HepG2 (cell line): Measurements from ENCODE around the gene SPAG5. TPM values are rescaled to one million over a fixed set of nuclear protein-coding genes. Genes with fewer than 3 reads are reported as not detected.

Source experiments
- ATAC-seq: fragments of 200-7000 bp; cut with Tn5 transposase; 3 replicates; pipeline ENCODE4 v1.9.1; 2020; ENCODE audit warnings: mild to moderate bottlenecking, moderate library complexity
- BruUV-seq: library from RNA; stranded (reverse); fragments of 400-500 nt; replicated peaks from 2 replicates; lab custom pipeline; 2021; lab: Mats Ljungman, UMichigan
- CTCF ChIA-PET: fragments of 300-600 bp; formaldehyde crosslinking; extraction: SDS; loops from one replicate; lab custom pipeline; 2021; ENCODE audit warnings: low total read pairs, inconsistent platforms, low intra/inter-chr PET ratio; lab: Yijun Ruan, JAX
- POLR2A ChIA-PET: fragments of 350-600 bp; sonication (Branson Sonifier 250); formaldehyde crosslinking; loops from one replicate; lab custom pipeline; 2020; ENCODE audit warnings: antibody characterized with exemption, inconsistent platforms; lab: Yijun Ruan, JAX
- DNase-seq: peaks from one replicate; pipeline ENCODE4 v3.0.0-alpha.2; 2015; ENCODE audit warnings: low spot score
- FAIRE-seq: peaks from 3 replicates; lab custom pipeline; 2011; peaks lifted over from hg19 to GRCh38; lab: Jason Lieb, UNC
- H2AFZ ChIP-seq: one replicate; pipeline ENCODE4 v1.6.1; 2011; ENCODE audit warnings: low read length, inconsistent platforms
- H3K27ac ChIP-seq: fragments of 300-600 bp; 3 replicates; pipeline ENCODE4 v1.8.0; 2011; ENCODE audit warnings: mixed run types, mild to moderate bottlenecking, mixed read lengths, low read length, inconsistent platforms; ENCODE audit not compliant: insufficient read depth; ENCODE audit errors: extremely low read length
- H3K27me3 ChIP-seq, 2 experiments: fragments of 200-600 bp in 1 of 2; 2 replicates in 1 of 2; 3 replicates in 1 of 2; pipeline versions ENCODE4 v1.6.0 to v1.8.0; 2011; ENCODE audit warnings: low read length in 2 of 2, mild to moderate bottlenecking in 2 of 2, moderate library complexity in 2 of 2, inconsistent platforms in 1 of 2; ENCODE audit not compliant: insufficient read depth in 2 of 2, control insufficient read depth in 1 of 2
- H3K36me3 ChIP-seq, 2 experiments: fragments of 200-600 bp in 1 of 2; replicated peaks in 1 of 2; 2 replicates in 1 of 2; 3 replicates in 1 of 2; pipeline versions ENCODE4 v1.5.1 to v1.8.0; 2011; ENCODE audit warnings: low read length in 2 of 2, inconsistent platforms in 1 of 2; ENCODE audit not compliant: insufficient read depth in 2 of 2, control insufficient read depth in 1 of 2
- H3K4me1 ChIP-seq: 2 replicates; pipeline ENCODE4 v1.5.1; 2012; ENCODE audit warnings: low read length, inconsistent platforms; ENCODE audit not compliant: insufficient read depth
- H3K4me2 ChIP-seq: 2 replicates; pipeline ENCODE4 v1.6.0; 2011; ENCODE audit warnings: low read depth, low read length, inconsistent platforms
- H3K4me3 ChIP-seq, 3 experiments: fragments of 200-600 bp in 1 of 3; sonication (generic), shearing (Covaris generic) in 1 of 3; replicated peaks in 1 of 3; 2 replicates each; pipeline ENCODE4 v1.5.1; 2011 to 2016; ENCODE audit warnings: low read length in 3 of 3, inconsistent platforms in 2 of 3, low read depth in 2 of 3, mild to moderate bottlenecking in 2 of 3, control low read depth in 1 of 3, mixed read lengths in 1 of 3; ENCODE audit not compliant: insufficient read depth in 1 of 3
- H3K79me2 ChIP-seq: one replicate; pipeline ENCODE4 v1.6.1; 2011; ENCODE audit warnings: low read length, inconsistent platforms; ENCODE audit not compliant: insufficient read depth
- H3K9ac ChIP-seq: 2 replicates; pipeline ENCODE4 v1.6.0; 2011; ENCODE audit warnings: mild to moderate bottlenecking, low read depth, low read length, inconsistent platforms; ENCODE audit not compliant: insufficient read depth
- H3K9me3 ChIP-seq: 2 replicates; pipeline ENCODE4 v1.5.1; 2012; ENCODE audit warnings: mild to moderate bottlenecking, low read length
- H4K20me1 ChIP-seq: 2 replicates; pipeline ENCODE4 v1.6.0; 2011; ENCODE audit warnings: inconsistent platforms, mild to moderate bottlenecking, low read length, moderate library complexity; ENCODE audit not compliant: insufficient read depth
- KDM1A ChIP-seq: IDR thresholded peaks from 2 replicates; pipeline ENCODE4 v1.6.1; 2016; ENCODE audit warnings: missing compliant biosample characterization
- NFIC ChIP-seq: IDR thresholded peaks from 2 replicates; pipeline ENCODE4 v1.6.1; 2012; ENCODE audit warnings: mild to moderate bottlenecking, low read length, inconsistent platforms
- TRIM24 ChIP-seq: sonication (generic); formaldehyde crosslinking; IDR thresholded peaks from 2 replicates; pipeline ENCODE4 v1.8.0; 2022; ENCODE audit warnings: mild to moderate bottlenecking, missing genetic modification reagents
- ZBTB34 ChIP-seq: sonication (generic); formaldehyde crosslinking; IDR thresholded peaks from 2 replicates; pipeline ENCODE4 v1.8.0; 2022; ENCODE audit warnings: mild to moderate bottlenecking, missing genetic modification reagents
- ZNF451 ChIP-seq: sonication (generic); formaldehyde crosslinking; IDR thresholded peaks from 2 replicates; pipeline ENCODE4 v1.5.0; 2020; ENCODE audit warnings: mild to moderate bottlenecking, missing genetic modification reagents
- WGBS: methylation state at CpG from one replicate; pipeline ENCODE4 v1.1.6; 2017; ENCODE audit warnings: low lambda C conversion rate; 5-methylcytosine and 5-hydroxymethylcytosine counted together
- in situ Hi-C: cut with HindIII; loops from 2 replicates; pipeline ENCODE4 v1.10.0; 2017; ENCODE audit warnings: low pct_unique_long_range_greater_than_20kb; ENCODE audit not compliant: extremely low pct_ligation_motif_present
- intact Hi-C: fragments of 100-400 bp; cut with micrococcal nuclease; formaldehyde crosslinking; loops from one replicate; pipeline ENCODE4 v1.10.0; 2022; ENCODE audit not compliant: unreplicated experiment
- polyA plus RNA-seq, 8 experiments: library from polyadenylated mRNA; depleted of rRNA in 3 of 8; stranded (reverse) in 7 of 8; unstranded in 1 of 8; fragments of >200 nt; fragmentation: Illumina TruSeq in 4 of 8; extraction: Trizol in 4 of 8; gene quantifications; 2 replicates each; pipeline versions ENCODE4 v1.2.1 to v1.2.3, GENCODE V29; 2011 to 2016; ENCODE audit warnings: low read depth in 4 of 8, missing spikeins in 1 of 8, mixed read lengths in 1 of 8; ENCODE audit not compliant: insufficient read depth in 1 of 8
- total RNA-seq, 5 experiments: library from RNA; depleted of rRNA; stranded (reverse); fragments of >200 nt; fragmentation: Illumina TruSeq; extraction: Trizol; gene quantifications; 2 replicates each; pipeline ENCODE4 v1.2.3, GENCODE V29; 2016; ENCODE audit warnings: low read depth in 1 of 5
- TF ChIP-seq, protein P1 (sequence below): IDR thresholded peaks from 2 replicates; pipeline ENCODE4 v1.6.1; 2016

SPAG5 gene
- total and polyA plus RNA-seq, 2 of the 13 experiments (the other 11 are each of a cell fraction or from before 2014, with no cell fraction given), result 41.4 to 98.0 TPM

- BruUV-seq, result no TSS peak
- no peak overlapping the region for H3K4me3 ChIP-seq
- H3K9ac ChIP-seq, result no peak overlapping the region
- ATAC-seq (no peak), FAIRE-seq (no peak), DNase-seq (no peak)
- H3K36me3 ChIP-seq, result no peaks in the 10 kb centered on the region
- 15% methylated on average over 4 of the region's 12 CpGs for WGBS
- no peaks in the 10 kb centered on the region for H3K79me2 ChIP-seq
- H3K4me1 ChIP-seq, result peaks cover 6% of the 10 kb centered on the region
- ChIA-PET CTCF (no interaction called here), POLR2A (no interaction called here)
- peaks cover 4 to 32% of the 10 kb centered on the region in 2 experiments; a peak in 4 of 5 replicates for H3K27me3 ChIP-seq
- H4K20me1 ChIP-seq, result no peaks in the 10 kb centered on the region
- no peaks in the 10 kb centered on the region for H3K9me3 ChIP-seq
- TF ChIP-seq ZNF451 (CRISPR knock-in tag) (no peak), TRIM24 (CRISPR knock-in tag) (no peak), NFIC (no peak), ZBTB34 (CRISPR knock-in tag) (no peak), KDM1A (CRISPR knock-in tag) (no peak)
- TF ChIP-seq, protein P1, sequence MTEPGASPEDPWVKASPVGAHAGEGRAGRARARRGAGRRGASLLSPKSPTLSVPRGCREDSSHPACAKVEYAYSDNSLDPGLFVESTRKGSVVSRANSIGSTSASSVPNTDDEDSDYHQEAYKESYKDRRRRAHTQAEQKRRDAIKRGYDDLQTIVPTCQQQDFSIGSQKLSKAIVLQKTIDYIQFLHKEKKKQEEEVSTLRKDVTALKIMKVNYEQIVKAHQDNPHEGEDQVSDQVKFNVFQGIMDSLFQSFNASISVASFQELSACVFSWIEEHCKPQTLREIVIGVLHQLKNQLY (CRISPR knock-in tag), result no peak
- H2AFZ ChIP-seq, result no peak overlapping the region
- H3K4me2 ChIP-seq, result no peak overlapping the region
- H3K27ac ChIP-seq, result no peak overlapping the region
- intact Hi-C loops (no loop called here), in situ Hi-C loops (no loop called here)
Observed at GRCh38 chr17:28537219-28537610, 61.6 kb downstream of the SPAG5 start.
